Keratinocyte (primary cell): Measurements from ENCODE around the gene IGSF6.

Experiments used
- CTCF ChIP-seq, 3 experiments: IDR thresholded peaks in 1 of 3; conservative IDR thresholded peaks in 1 of 3; optimal IDR thresholded peaks in 1 of 3; 2 replicates in 2 of 3; 3 replicates in 1 of 3; pipeline versions ENCODE3 to v1.5.1; 2011; ENCODE audit warnings: low read length in 3 of 3, mild to moderate bottlenecking in 3 of 3, moderate library complexity in 2 of 3, control low read depth in 1 of 3, inconsistent platforms in 1 of 3; ENCODE audit not compliant: insufficient read depth in 2 of 3; ENCODE audit errors: extremely low read depth in 1 of 3
- EZH2 ChIP-seq: IDR thresholded peaks from one replicate; pipeline ENCODE4 v1.6.1; 2012; ENCODE audit warnings: inconsistent platforms, mild to moderate bottlenecking, low read length, moderate library complexity

- TF ChIP-seq EZH2 (no peak), CTCF (optimal IDR thresholded peaks at IDR 0.05 in 1 of 3, IDR thresholded peaks at IDR 0.05 in 1 of 3, conservative IDR thresholded peaks at IDR 0.05 in 1 of 3; ENCODE audit: extremely low read depth in 1 of 3, insufficient read depth in 2 of 3, low read length in 3 of 3) (no peak)
Observed at GRCh38 chr16:21589551-21589950, 62.9 kb downstream of the IGSF6 start.
